A673 (cell line): ENCODE data around the gene GADL1. TPM values are rescaled to one million over a fixed set of nuclear protein-coding genes. Genes with fewer than 3 reads are reported as not detected.

Experiments
- BruUV-seq: library from RNA; stranded (reverse); fragments of 400-500 nt; replicated peaks from 2 replicates; lab custom pipeline; 2021; lab: Mats Ljungman, UMichigan
- CTCF ChIA-PET: fragments of 300-600 bp; sonication (Branson Sonifier 250); formaldehyde crosslinking; loops from one replicate; lab custom pipeline; 2022; ENCODE audit warnings: antibody characterized with exemption; lab: Charles Lee
- POLR2A ChIA-PET: fragments of 300-600 bp; sonication (Branson Sonifier 250); formaldehyde crosslinking; loops from one replicate; lab custom pipeline; 2022; ENCODE audit warnings: antibody characterized with exemption; ENCODE audit not compliant: low non-redundant PET; lab: Charles Lee
- DNase-seq: peaks from one replicate; pipeline ENCODE4 v3.0.0-alpha.2; 2015; ENCODE audit warnings: low spot score
- H3K27ac ChIP-seq: fragments of 200-600 bp; sonication (generic); 2 replicates; pipeline ENCODE4 v1.5.1; 2016; ENCODE audit warnings: mixed run types, low read depth, mild to moderate bottlenecking, mixed read lengths, antibody characterized with exemption, low read length; ENCODE audit not compliant: poor library complexity, severe bottlenecking
- H3K27me3 ChIP-seq: fragments of 200-600 bp; sonication (generic); replicated peaks from 2 replicates; pipeline ENCODE4 v1.6.1; 2017; ENCODE audit warnings: mixed run types, low read depth, mild to moderate bottlenecking, mixed read lengths, antibody characterized with exemption, low read length; ENCODE audit not compliant: insufficient read depth, poor library complexity
- H3K36me3 ChIP-seq: fragments of 200-600 bp; sonication (generic); 2 replicates; pipeline ENCODE4 v1.6.1; 2016; ENCODE audit warnings: mixed run types, mild to moderate bottlenecking, mixed read lengths, antibody characterized with exemption, low read length; ENCODE audit not compliant: insufficient read depth, poor library complexity, severe bottlenecking
- H3K4me1 ChIP-seq: fragments of 200-600 bp; sonication (generic); 2 replicates; pipeline ENCODE4 v1.6.1; 2017; ENCODE audit warnings: mixed run types, mild to moderate bottlenecking, mixed read lengths, antibody characterized with exemption, low read length; ENCODE audit not compliant: insufficient read depth, poor library complexity, severe bottlenecking
- H3K4me3 ChIP-seq: fragments of 200-600 bp; sonication (generic); 2 replicates; pipeline ENCODE4 v1.5.1; 2016; ENCODE audit warnings: low read depth, mixed run types, mild to moderate bottlenecking, mixed read lengths, low read length; ENCODE audit not compliant: poor library complexity, severe bottlenecking
- H3K9me3 ChIP-seq: fragments of 200-600 bp; sonication (generic); 2 replicates; pipeline ENCODE4 v1.6.1; 2016; ENCODE audit warnings: mixed run types, low read depth, mild to moderate bottlenecking, mixed read lengths, antibody characterized with exemption, low read length; ENCODE audit not compliant: poor library complexity, severe bottlenecking
- CTCF ChIP-seq: fragments of 300-800, 200-600 bp; sonication (generic); conservative IDR thresholded peaks from 2 replicates; pipeline ENCODE4 v1.5.1; 2017; ENCODE audit warnings: low read depth, mild to moderate bottlenecking, antibody characterized with exemption, low read length, moderate library complexity, mixed read lengths
- EZH2 ChIP-seq: fragments of 200-600 bp; sonication (generic); IDR thresholded peaks from 2 replicates; pipeline ENCODE4 v1.6.1; 2017; ENCODE audit warnings: borderline replicate concordance, low read depth, mild to moderate bottlenecking, mixed read lengths, antibody characterized with exemption, low read length; ENCODE audit not compliant: poor library complexity, severe bottlenecking
- intact Hi-C: fragments of 100-400 bp; cut with micrococcal nuclease; formaldehyde crosslinking; loops from one replicate; pipeline ENCODE4 v1.10.0; 2022; ENCODE audit not compliant: unreplicated experiment
- total RNA-seq: library from RNA; stranded (reverse); gene quantifications from 2 replicates; pipeline ENCODE4 v1.2.3, GENCODE V29; 2021

GADL1 gene
- total RNA-seq, 1 experiment from 2014 or later: 13.8 TPM

- no peak for DNase-seq
- BruUV-seq: no TSS peak
- peaks cover 6% of the 10 kb centered on the region for H3K4me1 ChIP-seq
- TF ChIP-seq CTCF (no peak), EZH2 (no peak)
- no peak overlapping the region for H3K4me3 ChIP-seq
- H3K27me3 ChIP-seq: no peaks in the 10 kb centered on the region
- intact Hi-C loops: no loop called here
- ChIA-PET CTCF (no interaction called here), POLR2A (no interaction called here)
- no peak overlapping the region for H3K27ac ChIP-seq
- H3K36me3 ChIP-seq: no peaks in the 10 kb centered on the region
- no peaks in the 10 kb centered on the region for H3K9me3 ChIP-seq
Observed at GRCh38 chr3:30827080-30827479, 67.4 kb downstream of the GADL1 start.

GRCh38 chr3:30826531-30826942, 67.9 kb downstream of the GADL1 start:
- CTCF ChIA-PET: no interaction called here
- H3K27me3 ChIP-seq: no peaks in the 10 kb centered on the region

GRCh38 chr3:30819067-30819798, 75.2 kb downstream of the GADL1 start:
- H3K27me3 ChIP-seq: no peaks in the 10 kb centered on the region
- no peaks in the 10 kb centered on the region for H3K4me1 ChIP-seq
- no peak overlapping the region for H3K4me3 ChIP-seq
- no TSS peak for BruUV-seq
- no peak overlapping the region for H3K27ac ChIP-seq
- CTCF ChIA-PET: no interaction called here
- no peaks in the 10 kb centered on the region for H3K9me3 ChIP-seq
- TF ChIP-seq CTCF: no peak
- no peak for TF ChIP-seq EZH2
- POLR2A ChIA-PET: interaction anchor here (0.6 kb wide), 1 partner anchor 447 kb away, joined by 4 read pairs; no protein-coding TSS in a partner anchor
- no peaks in the 10 kb centered on the region for H3K36me3 ChIP-seq
- intact Hi-C loops: no loop called here
- DNase-seq: no peak

More at GRCh38 chr3:30826531-30826942, 67.9 kb downstream of the GADL1 start:
- DNase-seq: peak; percentile 34
- Histone ChIP-seq H3K27ac (no peak overlapping the region), H3K4me3 (no peak overlapping the region), H3K9me3 (no peaks in the 10 kb centered on the region), H3K36me3 (no peaks in the 10 kb centered on the region), H3K4me1 (peaks cover 6% of the 10 kb centered on the region)
- POLR2A ChIA-PET: no interaction called here
- no peak for TF ChIP-seq CTCF
- no peak for TF ChIP-seq EZH2
- no TSS peak for BruUV-seq
- intact Hi-C loops: no loop called here
